ENCODE data around the gene ST8SIA2. TPM values are rescaled to one million over a fixed set of nuclear protein-coding genes. Genes with fewer than 3 reads are reported as not detected.

ST8SIA2 gene
- total and polyA plus RNA-seq, 10 of the 15 experiments (the other 5 are each of a cell fraction or from before 2014, with no cell fraction given), result not detected

- Histone ChIP-seq H3K4me2 (ENCODE audit: control insufficient read depth, insufficient read depth) (no peak overlapping the region), H3K4me3 (no peak overlapping the region), H4K20me1 (ENCODE audit: control insufficient read depth, insufficient read depth) (no peaks in the 10 kb centered on the region), H3K79me2 (ENCODE audit: control insufficient read depth, insufficient read depth, low read length) (no peaks in the 10 kb centered on the region), H3K27me3 (replicated peaks in 1 of 2; ENCODE audit: control insufficient read depth in 2 of 2, insufficient read depth in 2 of 2, low read length in 1 of 2) (no peaks in the 10 kb centered on the region), H3K4me1 (ENCODE audit: control insufficient read depth, insufficient read depth, low read length) (no peaks in the 10 kb centered on the region), H3K27ac (ENCODE audit: control insufficient read depth, insufficient read depth) (no peak overlapping the region), H3K9me3 (replicated peaks; ENCODE audit: control insufficient read depth, insufficient read depth, low read length) (no peaks in the 10 kb centered on the region), H3K9ac (ENCODE audit: control insufficient read depth, insufficient read depth, low read length) (no peak overlapping the region), H3K36me3 (ENCODE audit: control insufficient read depth in 2 of 2, insufficient read depth in 2 of 2, low read length in 1 of 2) (no peaks in the 10 kb centered on the region), H2AFZ (ENCODE audit: control insufficient read depth, low read depth, low read length) (no peak overlapping the region)
- ChIA-PET SMC1A (ENCODE audit: uncharacterized antibody, unreplicated experiment) (no interaction called here), CTCF (no interaction called here), RAD21 (ENCODE audit: unreplicated experiment) (no interaction called here), POLR2A (no interaction called here)
- FAIRE-seq (no peak), ATAC-seq (no peak), DNase-seq (ENCODE audit: low read depth, low spot score) (no peak)
- BruUV-seq (replicated peaks), result no TSS peak
- WGBS (ENCODE audit: insufficient coverage, insufficient replicate concordance, low lambda C conversion rate, missing lambda C conversion rate), result 22% methylated on average over 7 of the region's 7 CpGs
- intact Hi-C loops (cut with micrococcal nuclease; ENCODE audit: unreplicated experiment), result no loop called here
- in situ Hi-C loops (cut with MboI), result no loop called here
- no peak for TF ChIP-seq E2F4 (IDR thresholded peaks at IDR 0.05; ENCODE audit: low read depth, low read length)
- TF ChIP-seq USF1 (IDR thresholded peaks at IDR 0.05; ENCODE audit: borderline replicate concordance, extremely low read length, insufficient read depth, low read depth, low read length), result no peak
- no peak for TF ChIP-seq RBBP5 (conservative IDR thresholded peaks at IDR 0.05)
- TF ChIP-seq SREBF1 (IDR thresholded peaks at IDR 0.05; ENCODE audit: low read length), result no peak
- TF ChIP-seq GABPA (IDR thresholded peaks at IDR 0.05; ENCODE audit: low read depth), result no peak
- TF ChIP-seq NR2F1 (conservative IDR thresholded peaks at IDR 0.05), result no peak
- no peak for TF ChIP-seq CREM (IDR thresholded peaks at IDR 0.05; ENCODE audit: low read depth)
- no peak for TF ChIP-seq ZZZ3 (IDR thresholded peaks at IDR 0.05; ENCODE audit: control insufficient read depth, insufficient read length, low read depth)
- no peak for TF ChIP-seq ZNF24 (IDR thresholded peaks at IDR 0.05)
- TF ChIP-seq ATF7 (IDR thresholded peaks at IDR 0.05; ENCODE audit: low read depth), result no peak
- TF ChIP-seq STAT3 (IDR thresholded peaks at IDR 0.05; ENCODE audit: low read depth, low read length), result no peak
- no peak for TF ChIP-seq ATF3 (IDR thresholded peaks at IDR 0.05; ENCODE audit: borderline replicate concordance, extremely low read depth, low read depth, low read length)
- TF ChIP-seq ZNF687 (IDR thresholded peaks at IDR 0.05), result no peak
These were observed 24.0 kb downstream of the ST8SIA2 start for GRCh38 chr15:92417716-92418115.
